Mucosa of rectum (tissue), 2 donors: ENCODE results near the gene ZSCAN9.
A peak's percentile ranks its signal among the peaks of the same experiment; 100 is the strongest.

ENCODE experiments used
- H3K27ac ChIP-seq, 2 donors: one replicate each; pipeline ENCODE4 v1.7.0; 2013; ENCODE audit warnings: inconsistent platforms in 2 of 2, low read depth in 2 of 2, low read length in 2 of 2
- H3K27me3 ChIP-seq, 2 donors: one replicate each; pipeline ENCODE4 v1.7.0; 2013; ENCODE audit warnings: low read length in 2 of 2; ENCODE audit not compliant: control insufficient read depth in 2 of 2, insufficient read depth in 2 of 2
- H3K36me3 ChIP-seq, 2 donors: one replicate each; pipeline ENCODE4 v1.7.0; 2013; ENCODE audit warnings: low read length in 2 of 2; ENCODE audit not compliant: control insufficient read depth in 2 of 2, insufficient read depth in 2 of 2
- H3K4me1 ChIP-seq, 2 donors: one replicate each; pipeline ENCODE4 v1.7.0; 2013; ENCODE audit warnings: low read length in 2 of 2, mild to moderate bottlenecking in 1 of 2; ENCODE audit not compliant: control insufficient read depth in 2 of 2, insufficient read depth in 2 of 2
- H3K4me3 ChIP-seq, 2 donors: one replicate each; pipeline ENCODE4 v1.7.0; 2013; ENCODE audit warnings: low read length in 2 of 2
- H3K9ac ChIP-seq, 2 donors: one replicate each; pipeline ENCODE4 v1.7.0; 2013; ENCODE audit warnings: low read length in 2 of 2, low read depth in 1 of 2, mild to moderate bottlenecking in 1 of 2
- H3K9me3 ChIP-seq, 2 donors: one replicate each; pipeline ENCODE4 v1.7.0; 2013; ENCODE audit warnings: low read length in 2 of 2; ENCODE audit not compliant: control insufficient read depth in 2 of 2
- donor health status: healthy.
- donor health status: Normal muscosa, but diverticular disease.

The ZSCAN9 gene

DNA sequence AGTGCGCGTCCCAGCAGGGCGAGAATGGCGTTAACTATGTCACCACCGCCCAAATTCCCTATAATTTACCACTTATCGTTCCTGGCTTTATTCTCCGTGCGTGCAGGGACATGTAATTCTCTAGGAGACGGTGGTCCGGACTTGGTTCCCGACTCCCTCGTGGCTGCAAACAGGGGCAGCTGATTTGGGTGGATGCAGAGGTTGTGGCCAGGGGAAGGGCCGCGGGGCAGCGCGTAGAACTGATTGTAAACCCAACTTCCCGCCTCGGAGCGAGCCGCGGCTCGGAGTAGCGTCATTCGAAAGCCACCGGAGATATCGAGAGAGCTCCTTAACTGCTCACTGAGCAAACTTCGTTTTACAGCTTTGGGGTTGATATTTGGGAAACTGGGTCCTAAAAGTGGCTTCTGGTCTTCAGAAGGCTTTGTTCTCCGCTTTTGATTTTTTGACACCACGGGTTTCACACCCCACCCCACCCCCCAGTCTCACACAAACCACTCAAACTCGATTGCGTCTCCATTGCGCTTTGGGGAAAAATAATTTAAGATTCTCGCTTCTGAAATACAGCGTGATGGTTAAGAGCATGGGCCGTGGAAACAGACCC lies 17.5 kb upstream of the ZSCAN9 start:
- H3K4me1 ChIP-seq, result peaks cover 9 to 10% of the 10 kb centered on the region in 2 donors
- peaks cover 18 to 19% of the 10 kb centered on the region in 2 donors for H3K27me3 ChIP-seq
- peak overlapping the region; percentile 68 to 79 for H3K4me3 ChIP-seq
- peak overlapping the region; percentile 26 to 68 for H3K9ac ChIP-seq
- H3K9me3 ChIP-seq, result peaks cover 2 to 3% of the 10 kb centered on the region in 2 donors
- peak overlapping the region; percentile 65 to 78 for H3K27ac ChIP-seq
- H3K36me3 ChIP-seq, result no peaks in the 10 kb centered on the region

DNA sequence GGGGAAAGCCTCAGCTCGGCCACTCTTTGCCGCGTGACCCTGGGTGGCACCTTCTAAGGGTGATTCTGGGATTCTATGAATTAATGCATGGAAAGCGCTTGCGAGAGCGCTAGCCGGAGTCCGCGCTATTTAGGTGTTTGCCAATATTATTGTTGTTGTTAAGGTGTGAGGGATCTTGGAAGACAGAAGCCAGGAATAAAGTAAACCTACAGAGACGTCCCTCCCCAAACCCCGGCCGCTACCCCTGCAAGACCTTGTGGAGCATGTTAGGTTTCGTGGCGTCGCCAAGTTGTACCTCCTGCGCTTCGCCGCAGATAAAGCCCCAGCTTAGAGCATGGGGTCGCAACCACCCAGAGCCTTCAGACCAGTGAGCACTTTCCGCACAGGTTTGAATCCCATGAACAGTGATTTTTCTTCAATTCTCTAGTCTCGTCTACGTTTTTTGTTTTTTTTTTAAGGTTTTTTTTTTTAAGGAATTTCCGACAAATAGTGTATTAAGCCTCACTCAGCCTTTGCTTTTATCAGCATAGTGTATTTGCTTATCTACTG lies 16.9 kb upstream of the ZSCAN9 start:
- H3K9ac ChIP-seq, result peak overlapping the region; percentile 26 to 68
- peaks cover 9 to 10% of the 10 kb centered on the region in 2 donors for H3K4me1 ChIP-seq
- H3K27me3 ChIP-seq, result peaks cover 18 to 19% of the 10 kb centered on the region in 2 donors
- H3K9me3 ChIP-seq, result peaks cover 2 to 3% of the 10 kb centered on the region in 2 donors
- H3K4me3 ChIP-seq, result peak overlapping the region; percentile 68 to 79
- H3K27ac ChIP-seq, result peak overlapping the region; percentile 65 to 78
- H3K36me3 ChIP-seq, result no peaks in the 10 kb centered on the region

DNA sequence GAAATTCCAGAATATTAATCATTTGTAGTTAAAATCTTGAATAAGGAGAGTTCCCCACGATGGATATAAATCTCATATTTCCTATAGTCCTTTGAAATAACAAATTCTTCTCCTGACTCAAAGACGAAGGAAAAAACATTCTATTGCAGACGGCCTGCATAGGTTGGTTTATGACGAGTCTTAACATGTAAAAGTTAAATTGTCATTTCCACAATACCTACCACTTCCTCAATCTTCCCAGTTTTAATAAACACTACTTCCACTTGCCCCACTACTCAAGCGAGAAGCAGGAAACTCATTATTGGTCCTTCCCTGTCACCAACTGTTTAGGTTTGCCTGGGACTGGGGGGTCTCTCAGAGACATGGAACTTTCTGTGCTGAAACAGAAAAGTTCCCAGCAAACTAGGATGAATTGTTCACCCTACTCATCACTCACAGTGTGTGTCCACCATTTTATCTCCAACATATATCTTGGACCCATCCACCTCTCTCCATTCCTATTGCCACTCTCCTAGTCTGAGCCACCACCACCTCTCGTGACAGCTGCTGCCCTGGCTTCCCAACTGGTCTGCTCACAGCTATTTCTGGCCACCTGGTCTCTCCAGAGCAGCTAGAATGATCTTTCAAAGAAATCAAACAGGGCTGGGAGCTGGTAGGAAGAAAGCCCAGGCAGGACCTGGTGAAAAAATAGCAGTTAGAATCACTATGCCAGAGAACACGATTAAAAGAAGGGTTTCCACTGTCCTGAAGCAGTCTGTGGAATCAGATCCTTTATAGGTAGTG lies 15.1 kb upstream of the ZSCAN9 start:
- no peaks in the 10 kb centered on the region for H3K36me3 ChIP-seq
- H3K9ac ChIP-seq, result no peak overlapping the region
- no peak overlapping the region for H3K4me3 ChIP-seq
- H3K4me1 ChIP-seq, result peaks cover 11 to 12% of the 10 kb centered on the region in 2 donors
- no peak overlapping the region for H3K27ac ChIP-seq
- peaks cover 0 to 2% of the 10 kb centered on the region in 2 donors for H3K9me3 ChIP-seq
- H3K27me3 ChIP-seq, result peaks cover 18 to 19% of the 10 kb centered on the region in 2 donors

DNA sequence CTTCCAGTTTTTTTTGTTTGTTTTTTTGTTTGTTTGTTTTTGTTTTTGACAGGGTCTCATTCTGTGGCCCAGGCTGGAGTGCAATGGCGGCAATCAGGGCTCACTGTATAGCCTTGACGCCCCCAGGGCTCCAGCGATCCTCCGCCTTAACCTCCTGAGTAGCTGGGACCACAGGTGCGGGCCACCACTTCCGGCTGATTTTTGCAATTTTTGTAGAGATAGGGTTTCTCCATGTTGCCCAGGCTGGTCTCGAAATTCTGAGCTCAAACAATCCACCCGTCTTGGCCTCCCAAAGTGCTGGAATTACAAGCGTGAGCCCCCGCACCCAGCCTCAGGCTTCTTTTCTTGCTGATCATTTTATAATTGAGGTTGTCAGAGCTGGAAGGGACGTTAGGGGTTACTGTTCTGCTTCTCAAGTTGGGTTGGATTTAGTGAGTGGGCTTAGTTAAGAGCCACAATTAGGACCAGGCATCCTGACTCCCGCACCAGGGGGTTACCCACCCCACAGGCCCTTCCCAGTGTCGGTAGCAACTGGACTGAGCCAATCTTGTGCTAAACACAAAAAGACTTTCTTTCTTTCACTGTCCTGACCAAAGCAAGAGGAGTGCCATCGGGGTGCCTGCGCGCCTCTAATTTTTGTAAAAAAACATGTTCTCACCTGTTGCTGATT lies 13.1 kb upstream of the ZSCAN9 start:
- peak overlapping the region; percentile 54 to 81 for H3K4me3 ChIP-seq
- H3K27ac ChIP-seq, result peak overlapping the region; percentile 75 to 81
- peaks cover 0 to 2% of the 10 kb centered on the region in 2 donors for H3K9me3 ChIP-seq
- peaks cover 6 to 17% of the 10 kb centered on the region in 2 donors for H3K4me1 ChIP-seq
- peaks cover 18 to 21% of the 10 kb centered on the region in 2 donors for H3K27me3 ChIP-seq
- no peaks in the 10 kb centered on the region for H3K36me3 ChIP-seq
- peak overlapping the region; percentile 53 to 68 for H3K9ac ChIP-seq

DNA sequence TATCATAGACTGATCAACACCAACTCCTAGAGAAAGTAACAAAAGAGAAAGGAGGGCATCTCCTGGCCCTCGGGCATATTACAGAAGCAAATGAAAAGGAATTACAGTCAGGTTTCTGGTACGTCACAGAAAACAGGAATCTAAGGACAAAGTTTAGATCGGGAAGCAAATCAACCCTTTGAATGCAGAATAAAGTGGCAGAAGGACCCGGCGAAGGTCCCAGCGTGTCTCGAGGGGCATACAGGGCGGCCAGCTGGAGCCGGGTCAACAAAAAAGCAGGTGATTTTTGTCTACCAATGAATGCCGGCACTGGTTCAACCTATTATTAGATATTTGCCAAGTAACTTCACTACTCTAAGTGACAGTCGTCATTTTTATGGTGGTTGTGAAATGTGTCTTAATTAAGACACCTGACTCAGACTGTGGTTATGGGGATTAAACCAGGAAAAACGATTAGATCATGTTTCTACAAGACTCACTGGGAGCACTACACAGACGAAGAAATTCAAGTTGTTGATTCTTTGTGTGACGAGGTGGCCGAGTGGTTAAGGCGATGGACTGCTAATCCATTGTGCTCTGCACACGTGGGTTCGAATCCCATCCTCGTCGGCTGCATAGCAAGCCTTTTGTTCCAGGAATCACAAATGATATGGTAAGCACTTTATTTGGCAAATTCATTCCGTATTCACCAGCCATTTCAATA lies 12.4 kb upstream of the ZSCAN9 start:
- peak overlapping the region; percentile 54 to 81 for H3K4me3 ChIP-seq
- H3K27ac ChIP-seq, result peak overlapping the region; percentile 75 to 81
- H3K9me3 ChIP-seq, result no peaks in the 10 kb centered on the region
- peaks cover 6 to 14% of the 10 kb centered on the region in 2 donors for H3K4me1 ChIP-seq
- H3K27me3 ChIP-seq, result peaks cover 11 to 16% of the 10 kb centered on the region in 2 donors
- no peaks in the 10 kb centered on the region for H3K36me3 ChIP-seq
- peak overlapping the region; percentile 52 to 68 for H3K9ac ChIP-seq

DNA sequence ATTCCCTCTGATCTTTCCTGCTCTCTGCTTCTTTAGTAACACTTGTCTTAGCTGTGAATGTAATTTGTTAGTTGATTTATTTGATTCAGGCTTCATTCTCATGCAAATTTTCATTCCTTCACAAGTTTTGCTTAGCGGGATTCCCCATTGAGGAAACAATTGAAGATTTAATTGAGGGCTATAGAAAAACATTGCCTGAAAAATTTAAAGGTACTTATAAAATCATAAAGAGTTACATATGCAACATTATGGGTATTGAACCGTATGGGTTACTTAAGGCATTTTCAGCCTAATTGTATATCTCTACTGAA lies 11.9 kb upstream of the ZSCAN9 start:
- no peaks in the 10 kb centered on the region for H3K36me3 ChIP-seq
- peak overlapping the region; percentile 75 to 81 for H3K27ac ChIP-seq
- H3K4me1 ChIP-seq, result peaks cover 6 to 16% of the 10 kb centered on the region in 2 donors
- no peaks in the 10 kb centered on the region for H3K9me3 ChIP-seq
- H3K27me3 ChIP-seq, result peaks cover 11 to 16% of the 10 kb centered on the region in 2 donors
- peak overlapping the region; percentile 34 to 68 for H3K9ac ChIP-seq
- H3K4me3 ChIP-seq, result peak overlapping the region; percentile 54 to 81

DNA sequence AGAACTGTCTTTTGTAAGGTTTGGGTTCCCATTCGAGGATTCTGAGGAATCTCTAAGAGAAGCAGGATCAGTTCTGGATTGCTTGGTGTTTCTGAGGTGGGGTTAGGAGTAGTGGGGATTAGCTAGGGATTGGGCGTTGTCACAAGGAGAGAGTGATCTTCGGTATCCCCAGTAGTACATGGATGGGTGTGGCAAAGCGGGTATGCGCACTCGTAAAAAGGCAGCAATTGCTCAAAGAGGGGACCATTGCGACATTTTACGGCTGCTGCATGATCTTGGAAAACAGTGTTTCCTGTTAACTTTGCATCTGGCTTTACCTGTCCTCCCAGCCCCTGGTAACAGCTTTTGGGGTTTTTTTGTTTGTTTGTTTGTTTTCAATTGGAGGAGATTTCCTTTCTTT lies 9.7 kb upstream of the ZSCAN9 start:
- peaks cover 3 to 4% of the 10 kb centered on the region in 2 donors for H3K27me3 ChIP-seq
- H3K36me3 ChIP-seq, result no peaks in the 10 kb centered on the region
- peak overlapping the region; percentile 24 to 32 for H3K4me3 ChIP-seq

DNA sequence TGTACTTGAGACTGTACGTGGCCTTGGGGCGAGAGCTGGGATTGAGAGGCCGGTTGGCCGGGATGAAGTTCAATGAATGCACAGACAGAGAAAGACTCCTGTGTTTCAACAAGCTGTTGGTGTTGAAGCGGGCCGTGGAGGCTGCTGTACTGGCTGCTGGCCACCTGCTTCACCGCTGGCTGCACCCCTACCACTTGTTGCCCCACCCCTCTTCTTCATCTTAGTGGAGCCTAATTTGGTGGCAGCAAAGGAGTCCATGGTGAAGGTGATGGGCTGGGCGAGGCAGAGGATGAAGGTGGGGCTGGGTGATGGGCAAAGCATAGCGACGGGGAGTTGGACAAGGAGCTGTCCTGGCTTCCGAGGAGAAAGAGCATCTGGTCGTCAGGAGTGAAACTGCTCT lies 7.2 kb upstream of the ZSCAN9 start:
- Histone ChIP-seq H3K4me1 (peaks cover 9 to 16% of the 10 kb centered on the region in 2 donors), H3K9ac (no peak overlapping the region), H3K36me3 (no peaks in the 10 kb centered on the region), H3K4me3 (peak overlapping the region; percentile 5 to 69), H3K27ac (no peak overlapping the region), H3K27me3 (peaks cover 3 to 4% of the 10 kb centered on the region in 2 donors), H3K9me3 (no peaks in the 10 kb centered on the region)

More for the DNA sequence above, 9.7 kb upstream of the ZSCAN9 start:
- H3K27ac ChIP-seq, result peak overlapping the region in 1 of 2 donors; percentile 27
- H3K9ac ChIP-seq, result no peak overlapping the region
- H3K9me3 ChIP-seq, result no peaks in the 10 kb centered on the region
- H3K4me1 ChIP-seq, result peaks cover 9 to 16% of the 10 kb centered on the region in 2 donors

DNA sequence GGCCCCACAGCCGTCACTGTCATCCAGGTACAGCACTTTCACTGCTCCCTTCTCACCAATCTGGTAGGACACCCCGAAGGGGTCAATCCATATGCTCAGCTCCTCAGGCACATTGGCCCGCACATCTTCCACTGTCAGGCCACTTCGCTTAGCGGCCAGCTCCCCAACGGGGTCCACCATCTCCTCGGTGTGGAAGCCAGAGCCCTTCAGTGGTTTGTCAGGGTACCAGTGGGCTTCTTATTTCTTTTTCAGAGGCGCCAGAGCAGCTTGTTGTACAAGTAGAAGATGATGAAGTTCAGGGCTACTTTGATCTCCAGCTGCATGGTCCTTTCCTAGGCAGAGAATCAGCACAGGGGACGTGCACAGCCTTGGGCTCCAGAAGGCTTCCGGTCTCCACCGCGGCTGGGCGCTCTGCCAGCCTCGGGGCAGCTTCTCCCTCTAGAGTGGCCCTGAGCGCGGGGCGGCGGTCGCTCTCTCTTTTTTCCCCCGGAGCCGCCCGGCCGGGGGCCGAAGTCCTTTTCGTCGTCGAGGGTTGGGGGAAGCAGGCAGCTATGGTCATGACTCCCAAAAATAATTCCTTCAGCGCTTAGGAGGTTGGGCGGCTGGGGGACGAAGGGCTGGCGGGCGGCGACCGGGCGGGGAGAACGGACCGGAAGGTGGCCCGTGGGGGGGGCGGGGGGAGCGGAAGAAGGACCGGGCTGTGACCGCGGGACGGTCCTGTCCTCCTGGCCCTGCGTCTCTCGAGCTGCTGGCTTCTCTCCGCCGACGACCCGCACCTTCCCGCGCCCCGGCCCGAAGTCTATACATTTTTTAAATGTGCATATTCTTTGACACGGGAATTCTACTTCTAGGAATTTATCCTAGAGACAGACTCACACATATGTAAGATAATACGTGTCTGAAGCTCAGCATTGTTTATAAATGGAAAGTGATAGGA lies 6.5 kb upstream of the ZSCAN9 start:
- H3K4me1 ChIP-seq, result peaks cover 9 to 13% of the 10 kb centered on the region in 2 donors
- H3K4me3 ChIP-seq, result peak overlapping the region; percentile 69 to 71
- H3K9me3 ChIP-seq, result no peaks in the 10 kb centered on the region
- peak overlapping the region; percentile 68 to 71 for H3K9ac ChIP-seq
- H3K36me3 ChIP-seq, result no peaks in the 10 kb centered on the region
- peak overlapping the region; percentile 64 to 74 for H3K27ac ChIP-seq
- H3K27me3 ChIP-seq, result peaks cover 3 to 4% of the 10 kb centered on the region in 2 donors
